Fibroblast of villous mesenchyme (primary cell): ENCODE data around the gene ECPAS. TPM values are rescaled to one million over a fixed set of nuclear protein-coding genes. Genes with fewer than 3 reads are reported as not detected.
A peak's percentile ranks its signal among the peaks of the same experiment; 100 is the strongest.
"Not testable (repeated sequence)": the region's sequence is repeated elsewhere in the genome, so short reads cannot be mapped to it uniquely, and the experiment has no call there.

Experiments used
- DNase-seq: peaks from one replicate; pipeline ENCODE4 v3.0.0-alpha.2; 2010; ENCODE audit warnings: low read depth
- H3K4me3 ChIP-seq: 2 replicates; pipeline ENCODE4 v1.5.1; 2011; ENCODE audit warnings: low read depth, mild to moderate bottlenecking, low read length
- total RNA-seq: library from RNA; depleted of rRNA; stranded (reverse); fragments of >200 nt; gene quantifications from 2 replicates; pipeline ENCODE4 v1.2.3, GENCODE V29; 2012
- TF ChIP-seq, protein P1 (sequence below): IDR thresholded peaks from 2 replicates; pipeline ENCODE4 v1.5.1; 2012; ENCODE audit warnings: low read depth, mild to moderate bottlenecking, low read length; ENCODE audit not compliant: insufficient read depth

ECPAS gene
- total RNA-seq, 1 donor, result 99.3 TPM

GRCh38 chr9:111501005-111501562, 16.9 kb upstream of the ECPAS start:
- no peak for DNase-seq
- no peak overlapping the region for H3K4me3 ChIP-seq
- TF ChIP-seq, protein P1, sequence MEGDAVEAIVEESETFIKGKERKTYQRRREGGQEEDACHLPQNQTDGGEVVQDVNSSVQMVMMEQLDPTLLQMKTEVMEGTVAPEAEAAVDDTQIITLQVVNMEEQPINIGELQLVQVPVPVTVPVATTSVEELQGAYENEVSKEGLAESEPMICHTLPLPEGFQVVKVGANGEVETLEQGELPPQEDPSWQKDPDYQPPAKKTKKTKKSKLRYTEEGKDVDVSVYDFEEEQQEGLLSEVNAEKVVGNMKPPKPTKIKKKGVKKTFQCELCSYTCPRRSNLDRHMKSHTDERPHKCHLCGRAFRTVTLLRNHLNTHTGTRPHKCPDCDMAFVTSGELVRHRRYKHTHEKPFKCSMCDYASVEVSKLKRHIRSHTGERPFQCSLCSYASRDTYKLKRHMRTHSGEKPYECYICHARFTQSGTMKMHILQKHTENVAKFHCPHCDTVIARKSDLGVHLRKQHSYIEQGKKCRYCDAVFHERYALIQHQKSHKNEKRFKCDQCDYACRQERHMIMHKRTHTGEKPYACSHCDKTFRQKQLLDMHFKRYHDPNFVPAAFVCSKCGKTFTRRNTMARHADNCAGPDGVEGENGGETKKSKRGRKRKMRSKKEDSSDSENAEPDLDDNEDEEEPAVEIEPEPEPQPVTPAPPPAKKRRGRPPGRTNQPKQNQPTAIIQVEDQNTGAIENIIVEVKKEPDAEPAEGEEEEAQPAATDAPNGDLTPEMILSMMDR, result no peak

- not testable (repeated sequence) for DNase-seq, H3K4me3 ChIP-seq
Measured at GRCh38 chr9:111497196-111497595, 13.0 kb upstream of the ECPAS start.

DNA sequence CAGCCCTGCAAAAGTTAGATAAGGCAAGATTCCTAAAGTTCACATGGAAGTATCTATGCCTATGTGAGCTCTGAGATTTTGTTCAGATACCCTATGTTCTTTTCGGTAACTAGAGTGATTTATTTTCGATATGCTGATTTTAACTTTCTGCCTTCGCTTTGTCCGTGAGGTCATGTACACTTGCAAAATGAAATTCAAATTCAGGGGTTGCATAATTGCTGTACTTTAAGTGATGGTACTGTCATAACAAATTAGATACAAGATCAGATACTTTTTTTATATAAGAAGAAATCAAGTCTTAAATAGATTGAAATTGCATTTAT, 350 bp upstream of the ECPAS start:
- TF ChIP-seq, protein P1, result no peak
- peak overlapping the region; percentile 89 for H3K4me3 ChIP-seq
- DNase-seq, result peak; percentile 68

- no peak for DNase-seq
- TF ChIP-seq, protein P1, result no peak
- peak overlapping the region; percentile 89 for H3K4me3 ChIP-seq
Measured at GRCh38 chr9:111483439-111483857, 735 bp downstream of the ECPAS start.

DNA sequence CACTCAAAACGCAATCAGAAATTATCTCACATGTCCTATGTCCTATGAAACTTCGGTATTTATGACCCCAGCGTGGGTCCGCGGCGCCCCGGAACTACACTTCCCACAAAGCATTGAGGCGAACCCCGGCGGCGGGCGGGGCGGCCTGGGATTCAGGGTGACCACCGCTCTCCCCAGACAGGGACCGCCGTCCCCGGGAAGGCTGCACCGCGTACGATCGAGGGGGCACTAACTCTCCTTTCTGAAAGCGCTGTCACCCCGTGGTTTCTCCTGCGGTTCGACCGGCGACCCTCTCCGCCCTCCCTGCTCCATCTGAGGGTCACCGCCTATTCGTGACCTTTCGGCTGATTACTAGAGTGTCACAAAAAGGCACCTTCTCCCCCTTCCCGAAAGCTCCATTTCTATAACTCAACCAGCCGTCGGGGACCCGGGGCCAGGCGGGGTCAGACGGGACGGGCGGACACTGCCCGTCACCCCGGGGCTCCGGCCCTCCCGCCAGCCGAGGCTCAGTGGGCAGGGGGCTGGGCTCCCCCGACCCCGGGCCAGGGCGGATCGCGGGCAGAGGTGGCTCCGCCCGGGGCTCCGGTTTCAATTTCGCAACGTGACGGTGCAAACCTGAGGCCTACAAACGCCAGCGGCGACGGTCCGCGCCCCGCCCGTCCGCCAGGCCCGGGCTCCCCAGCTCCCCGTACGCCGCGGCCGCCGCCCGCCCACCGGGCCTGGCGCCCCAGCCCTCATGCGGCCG, 1.3 kb downstream of the ECPAS start:
- DNase-seq, result peak; percentile 85
- TF ChIP-seq, protein P1, result no peak

DNA sequence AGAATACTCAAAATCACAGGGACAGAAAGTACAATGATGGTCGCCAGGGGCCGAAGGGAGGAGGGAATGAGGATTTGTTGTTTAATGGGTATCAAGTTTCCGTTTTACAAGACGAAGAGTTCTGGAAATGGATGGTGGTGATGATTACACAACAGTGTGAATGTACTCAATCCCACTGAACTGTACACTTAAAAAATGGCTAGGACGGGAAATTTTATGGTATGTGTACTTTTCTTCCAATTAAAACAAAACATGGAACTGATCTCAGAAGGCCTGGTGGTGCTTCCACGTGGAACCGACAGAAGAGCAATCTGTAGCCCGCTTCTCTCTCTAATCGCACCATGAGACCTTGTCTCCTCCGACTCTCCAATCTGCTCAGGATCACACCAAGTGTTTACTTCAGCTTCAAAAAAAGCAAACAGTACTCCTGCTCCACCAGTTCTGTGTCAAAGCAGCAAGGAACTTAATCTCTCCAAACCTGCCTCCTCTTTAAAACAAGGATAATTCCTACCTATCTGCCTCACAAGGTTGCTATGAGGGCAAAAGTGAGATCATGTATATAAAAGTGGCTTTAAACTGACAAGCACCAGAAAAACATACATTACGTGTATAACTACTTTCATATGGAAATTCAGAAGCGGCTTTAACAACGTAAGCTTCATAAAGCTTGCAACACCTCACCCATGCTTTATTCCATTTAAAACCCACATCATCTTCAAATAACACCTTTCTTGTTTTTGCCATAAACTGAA, 2.1 kb downstream of the ECPAS start:
- TF ChIP-seq, protein P1, result no peak
- DNase-seq, result peak; percentile 92
- peak overlapping the region; percentile 89 for H3K4me3 ChIP-seq

More for the DNA sequence above, 1.3 kb downstream of the ECPAS start:
- peak overlapping the region; percentile 89 for H3K4me3 ChIP-seq

DNA sequence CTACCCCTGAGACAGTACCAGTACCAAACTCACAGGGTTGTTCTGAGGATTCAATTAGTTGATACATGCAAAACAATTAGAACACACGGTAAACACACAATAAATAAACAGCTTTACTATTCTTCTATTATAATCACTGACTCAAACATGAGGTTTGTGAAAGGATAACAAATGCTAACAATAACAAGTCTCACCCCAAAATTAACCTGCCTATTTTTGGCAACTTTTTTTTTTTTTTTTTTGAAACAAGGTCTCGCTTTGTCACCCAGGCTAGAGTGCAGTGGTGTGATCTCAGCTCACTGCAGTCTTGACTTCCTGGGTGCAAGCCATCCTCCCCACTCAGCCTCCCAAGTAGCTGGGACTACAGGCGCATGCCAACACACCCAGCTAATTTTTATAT, 6.5 kb downstream of the ECPAS start:
- no peak overlapping the region for H3K4me3 ChIP-seq
- DNase-seq, result no peak
- TF ChIP-seq, protein P1, result no peak
